Vagina (tissue), 2 donors: Measurements from ENCODE around the gene VAV3. TPM values are rescaled to one million over a fixed set of nuclear protein-coding genes. Genes with fewer than 3 reads are reported as not detected.

Source experiments
- DNase-seq, 2 donors: peaks; one replicate each; pipeline ENCODE4 v3.0.0-alpha.2; 2017; ENCODE audit errors: extremely low spot score in 2 of 2
- H3K27ac ChIP-seq: fragments of 200-600 bp; sonication (generic); one replicate; pipeline ENCODE4 v1.5.1; 2019
- H3K27me3 ChIP-seq: fragments of 200-600 bp; sonication (generic); one replicate; pipeline ENCODE4 v1.5.1; 2019
- H3K36me3 ChIP-seq, 2 donors: fragments of 200-600 bp; sonication (generic); one replicate each; pipeline ENCODE4 v1.5.1; 2017 to 2019
- H3K4me1 ChIP-seq: fragments of 200-600 bp; sonication (generic); one replicate; pipeline ENCODE4 v1.5.1; 2019
- H3K4me3 ChIP-seq, 2 donors: fragments of 200-600 bp; sonication (generic); 1 replicate in 1 of 2; 2 replicates in 1 of 2; pipeline ENCODE4 v1.5.1; 2016 to 2019
- H3K9me3 ChIP-seq: fragments of 200-600 bp; sonication (generic); one replicate; pipeline ENCODE4 v1.5.1; 2019
- POLR2A ChIP-seq, 2 donors: fragments of 450-650 bp; IDR thresholded peaks; one replicate each; pipeline ENCODE4 v1.6.1; 2017; ENCODE audit warnings: antibody characterized with exemption in 2 of 2, mild to moderate bottlenecking in 2 of 2, moderate library complexity in 2 of 2
- POLR2AphosphoS5 ChIP-seq, 2 donors: sonication (generic); formaldehyde crosslinking; IDR thresholded peaks; one replicate each; pipeline ENCODE4 v1.9.0; 2017; ENCODE audit warnings: antibody characterized with exemption in 2 of 2, mild to moderate bottlenecking in 2 of 2, low read depth in 1 of 2; ENCODE audit not compliant: insufficient read depth in 1 of 2
- intact Hi-C: fragments of 100-400 bp; cut with DNase I; formaldehyde crosslinking; loops from one replicate; pipeline ENCODE4 v1.15.1; 2023
- total RNA-seq: library from RNA; depleted of rRNA; stranded (reverse); fragments of >200 nt; gene quantifications from one replicate; pipeline ENCODE4 v1.2.3, GENCODE V29; 2016
- TF ChIP-seq, protein P1 (sequence below), 3 experiments: fragments of 450-650 bp in 2 of 3; fragments of 200-600 bp in 1 of 3; sonication (generic) in 1 of 3; IDR thresholded peaks; one replicate each; pipeline ENCODE4 v1.5.1; 2017 to 2019; ENCODE audit warnings: antibody characterized with exemption in 3 of 3, mild to moderate bottlenecking in 2 of 3, moderate library complexity in 2 of 3

The VAV3 gene
- total RNA-seq, 1 donor from 2014 or later, result 67.5 TPM

DNA sequence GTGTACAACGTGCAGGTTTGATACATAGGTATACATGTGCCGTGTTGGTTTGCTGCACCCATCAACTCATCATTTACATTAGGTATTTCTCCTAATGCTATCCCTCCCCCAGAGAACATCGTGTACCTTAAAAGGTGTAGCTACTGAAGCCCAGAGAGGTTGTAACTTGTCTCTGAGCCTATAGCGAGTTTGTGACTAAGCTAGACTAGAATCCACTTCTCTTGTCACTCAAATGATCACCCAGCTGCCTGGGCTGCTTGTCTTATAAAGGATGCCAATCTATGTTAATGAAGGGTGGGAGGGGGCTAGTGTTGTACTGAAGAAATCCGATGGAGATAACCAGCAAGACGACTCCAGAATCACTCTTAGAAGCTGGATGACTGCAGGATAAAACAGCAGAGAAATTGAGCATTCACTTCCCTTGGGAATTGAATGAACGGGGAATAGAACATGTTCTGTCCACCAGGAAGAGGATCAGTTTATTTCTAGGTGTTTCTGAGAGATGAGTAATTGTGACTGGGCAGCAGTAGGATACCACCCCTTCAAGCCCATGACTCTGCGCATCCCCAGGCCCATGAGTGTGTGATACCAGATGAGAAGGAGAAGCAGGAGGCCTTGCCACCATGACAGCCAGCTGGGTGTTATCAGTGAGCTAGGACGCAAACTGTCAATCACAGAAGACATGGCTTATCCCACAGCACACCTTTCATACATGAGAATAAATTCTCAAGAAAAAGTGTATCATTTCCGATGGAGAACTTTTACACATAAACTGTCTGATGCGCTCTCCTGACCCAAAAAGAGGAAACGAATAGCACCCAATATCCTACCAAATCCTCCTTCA is 433.7 kb downstream of the VAV3 start:
- intact Hi-C loops, result no loop called here
- H3K9me3 ChIP-seq, result no peaks in the 10 kb centered on the region
- peaks cover 21% of the 10 kb centered on the region for H3K4me1 ChIP-seq
- no peak overlapping the region for H3K4me3 ChIP-seq
- peak overlapping the region; percentile 50 for H3K27ac ChIP-seq
- TF ChIP-seq, protein P1, sequence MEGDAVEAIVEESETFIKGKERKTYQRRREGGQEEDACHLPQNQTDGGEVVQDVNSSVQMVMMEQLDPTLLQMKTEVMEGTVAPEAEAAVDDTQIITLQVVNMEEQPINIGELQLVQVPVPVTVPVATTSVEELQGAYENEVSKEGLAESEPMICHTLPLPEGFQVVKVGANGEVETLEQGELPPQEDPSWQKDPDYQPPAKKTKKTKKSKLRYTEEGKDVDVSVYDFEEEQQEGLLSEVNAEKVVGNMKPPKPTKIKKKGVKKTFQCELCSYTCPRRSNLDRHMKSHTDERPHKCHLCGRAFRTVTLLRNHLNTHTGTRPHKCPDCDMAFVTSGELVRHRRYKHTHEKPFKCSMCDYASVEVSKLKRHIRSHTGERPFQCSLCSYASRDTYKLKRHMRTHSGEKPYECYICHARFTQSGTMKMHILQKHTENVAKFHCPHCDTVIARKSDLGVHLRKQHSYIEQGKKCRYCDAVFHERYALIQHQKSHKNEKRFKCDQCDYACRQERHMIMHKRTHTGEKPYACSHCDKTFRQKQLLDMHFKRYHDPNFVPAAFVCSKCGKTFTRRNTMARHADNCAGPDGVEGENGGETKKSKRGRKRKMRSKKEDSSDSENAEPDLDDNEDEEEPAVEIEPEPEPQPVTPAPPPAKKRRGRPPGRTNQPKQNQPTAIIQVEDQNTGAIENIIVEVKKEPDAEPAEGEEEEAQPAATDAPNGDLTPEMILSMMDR (IDR thresholded peaks at IDR 0.05), result no peak
- TF ChIP-seq POLR2A (IDR thresholded peaks at IDR 0.05) (no peak), POLR2AphosphoS5 (IDR thresholded peaks at IDR 0.05; ENCODE audit: insufficient read depth in 1 of 2, low read depth in 1 of 2) (no peak)
- DNase-seq, result no peak
- H3K27me3 ChIP-seq, result no peaks in the 10 kb centered on the region
- H3K36me3 ChIP-seq, result no peaks in the 10 kb centered on the region

DNA sequence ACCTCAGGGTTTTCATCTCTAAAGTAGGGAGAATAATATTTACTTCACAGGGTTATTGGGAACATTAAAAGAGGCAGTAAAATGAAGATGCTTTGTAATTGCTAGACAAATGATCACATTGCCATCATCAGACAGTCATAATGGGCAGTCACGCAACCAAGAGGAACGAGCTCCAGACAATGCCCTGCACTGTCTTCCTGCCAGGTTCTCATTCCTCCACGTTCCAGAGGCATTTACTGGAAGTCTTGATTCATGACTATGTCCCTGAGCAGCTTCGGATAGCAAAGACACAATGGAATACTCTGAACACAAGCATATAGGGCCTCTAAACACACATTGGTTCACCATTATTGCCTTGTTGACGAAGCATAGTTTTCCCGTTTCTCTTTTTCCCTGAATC is 434.4 kb downstream of the VAV3 start:
- H3K9me3 ChIP-seq, result no peaks in the 10 kb centered on the region
- peaks cover 15% of the 10 kb centered on the region for H3K4me1 ChIP-seq
- H3K36me3 ChIP-seq, result no peaks in the 10 kb centered on the region
- TF ChIP-seq POLR2A (IDR thresholded peaks at IDR 0.05) (no peak), POLR2AphosphoS5 (IDR thresholded peaks at IDR 0.05; ENCODE audit: insufficient read depth in 1 of 2, low read depth in 1 of 2) (no peak)
- TF ChIP-seq, protein P1 (IDR thresholded peaks at IDR 0.05), result no peak
- intact Hi-C loops, result no loop called here
- no peaks in the 10 kb centered on the region for H3K27me3 ChIP-seq
- no peak for DNase-seq
- H3K4me3 ChIP-seq, result no peak overlapping the region
- no peak overlapping the region for H3K27ac ChIP-seq

DNA sequence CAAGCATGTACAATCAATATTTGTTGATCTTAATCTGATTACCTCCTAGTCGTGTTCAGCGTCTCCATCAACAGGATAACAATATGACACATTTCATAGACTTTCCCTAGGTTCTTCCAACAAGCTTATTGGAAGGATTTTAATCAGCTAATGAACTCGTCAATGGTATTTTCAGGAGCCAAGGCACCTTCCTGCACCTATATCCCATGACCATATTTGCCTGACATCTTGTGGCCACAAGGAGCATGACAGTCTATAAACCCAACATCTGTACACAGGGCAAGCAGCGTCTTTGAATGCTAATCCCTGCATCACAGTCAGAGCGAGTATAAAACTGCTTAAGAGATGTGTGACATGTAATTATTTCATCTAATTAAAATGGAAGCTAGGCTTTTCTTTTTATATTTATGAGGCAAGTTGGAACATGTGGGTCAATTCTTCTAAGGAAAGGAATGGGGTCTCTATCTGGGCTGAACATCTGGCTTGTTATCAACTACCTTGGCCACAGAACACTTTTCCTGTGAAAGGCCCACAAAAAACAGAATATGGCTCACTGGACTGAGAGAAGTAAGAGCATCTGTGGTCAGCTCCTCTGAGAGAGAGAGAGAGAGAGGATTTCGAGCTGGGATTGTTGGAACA is 435.4 kb downstream of the VAV3 start:
- intact Hi-C loops, result no loop called here
- Histone ChIP-seq H3K27me3 (no peaks in the 10 kb centered on the region), H3K36me3 (no peaks in the 10 kb centered on the region), H3K27ac (peak overlapping the region; percentile 30), H3K9me3 (no peaks in the 10 kb centered on the region), H3K4me1 (peaks cover 6% of the 10 kb centered on the region), H3K4me3 (no peak overlapping the region)
- DNase-seq, result no peak
- TF ChIP-seq, protein P1 (IDR thresholded peaks at IDR 0.05), result peak; percentile 51 to 69 (median 51)
- no peak for TF ChIP-seq POLR2A (IDR thresholded peaks at IDR 0.05)

DNA sequence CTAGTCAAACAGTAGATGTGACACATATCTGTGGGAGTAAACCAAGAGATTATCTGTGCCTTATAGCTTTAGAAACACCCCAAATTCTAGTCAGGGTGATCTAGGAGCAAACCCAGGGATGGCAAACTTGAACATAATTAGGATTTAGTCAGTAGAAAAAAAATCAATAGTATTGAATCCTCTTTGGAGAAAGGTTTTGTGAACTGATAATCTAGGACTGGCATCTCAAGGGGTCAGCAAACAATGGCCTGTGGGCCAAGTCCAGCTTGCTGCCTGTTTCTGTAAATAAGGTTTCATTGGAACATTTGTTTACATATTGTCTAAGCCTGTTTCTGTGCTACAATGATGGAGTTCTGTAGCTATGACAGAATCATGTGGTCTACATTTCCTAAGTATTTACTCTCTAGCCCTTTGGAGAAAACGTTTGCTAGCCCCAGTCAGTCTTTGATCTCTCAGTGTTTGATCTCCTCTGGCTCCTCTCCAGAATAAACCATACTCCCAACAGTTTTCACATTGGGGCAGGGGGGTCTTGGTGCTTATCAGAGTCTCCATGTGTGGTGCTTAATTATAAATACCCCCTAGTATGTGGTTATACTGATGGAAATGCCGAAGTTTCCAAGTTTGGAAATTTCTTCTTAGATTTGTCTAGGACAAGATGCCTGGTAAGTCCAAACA is 438.3 kb downstream of the VAV3 start:
- Histone ChIP-seq H3K36me3 (no peaks in the 10 kb centered on the region), H3K4me3 (no peak overlapping the region), H3K27me3 (no peaks in the 10 kb centered on the region), H3K4me1 (no peaks in the 10 kb centered on the region), H3K27ac (no peak overlapping the region), H3K9me3 (no peaks in the 10 kb centered on the region)
- TF ChIP-seq, protein P1 (IDR thresholded peaks at IDR 0.05), result no peak
- TF ChIP-seq POLR2A (IDR thresholded peaks at IDR 0.05), result no peak
- no peak for TF ChIP-seq POLR2AphosphoS5 (IDR thresholded peaks at IDR 0.05; ENCODE audit: insufficient read depth in 1 of 2, low read depth in 1 of 2)
- intact Hi-C loops, result no loop called here
- DNase-seq, result no peak
